Raji (cell line): Measurements from ENCODE around the gene MLYCD.

Experiments
- POLR2A ChIP-seq: IDR thresholded peaks from 2 replicates; pipeline ENCODE4 v1.6.1; 2011; ENCODE audit warnings: low read depth, low read length, control low read depth; ENCODE audit not compliant: insufficient read depth

The MLYCD gene

GRCh38 chr16:83929811-83930555 lies 31.1 kb downstream of the MLYCD start:
- TF ChIP-seq POLR2A: no peak

- no peak for TF ChIP-seq POLR2A
Observed at GRCh38 chr16:83930730-83931500, 32.0 kb downstream of the MLYCD start.

DNA sequence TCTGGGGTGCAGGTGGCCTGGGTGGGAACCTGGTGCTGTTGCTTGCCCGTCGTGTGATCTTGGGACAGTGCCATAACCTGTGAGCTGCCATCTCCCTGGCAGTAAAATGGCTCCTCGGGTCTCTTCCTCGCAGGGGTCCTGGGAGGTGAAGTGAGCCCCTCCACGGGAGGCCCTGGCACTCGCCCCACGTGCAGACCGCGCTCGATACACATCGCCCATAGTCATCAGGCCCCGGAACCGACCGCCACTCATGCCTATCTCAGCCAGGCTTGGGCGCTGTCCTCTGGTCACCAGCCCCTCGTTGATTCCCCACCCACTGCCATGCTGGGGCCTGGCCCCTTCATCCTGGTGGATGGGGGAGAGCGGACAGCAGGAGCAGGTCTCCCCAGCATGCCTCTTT lies 32.6 kb downstream of the MLYCD start:
- TF ChIP-seq POLR2A: no peak

DNA sequence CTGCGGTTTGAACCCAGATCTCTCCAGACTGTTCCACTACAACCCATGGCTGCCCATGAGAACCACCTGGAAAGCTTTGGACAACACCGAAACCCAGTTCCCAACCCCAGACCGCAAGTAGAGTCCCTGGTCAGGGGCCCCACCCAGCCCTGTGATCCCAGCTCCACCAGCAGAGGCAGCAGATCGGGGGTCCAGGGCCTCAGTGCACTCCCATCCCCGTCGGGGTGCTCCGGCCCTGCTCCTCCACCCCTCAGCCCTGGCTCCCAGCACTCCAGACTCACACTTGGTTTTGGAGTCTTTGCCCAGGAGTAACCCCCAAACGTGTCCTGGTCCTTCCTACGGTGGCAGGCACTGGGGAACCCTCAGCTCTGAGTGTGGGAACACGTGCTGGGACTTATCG lies 33.4 kb downstream of the MLYCD start:
- TF ChIP-seq POLR2A: no peak

DNA sequence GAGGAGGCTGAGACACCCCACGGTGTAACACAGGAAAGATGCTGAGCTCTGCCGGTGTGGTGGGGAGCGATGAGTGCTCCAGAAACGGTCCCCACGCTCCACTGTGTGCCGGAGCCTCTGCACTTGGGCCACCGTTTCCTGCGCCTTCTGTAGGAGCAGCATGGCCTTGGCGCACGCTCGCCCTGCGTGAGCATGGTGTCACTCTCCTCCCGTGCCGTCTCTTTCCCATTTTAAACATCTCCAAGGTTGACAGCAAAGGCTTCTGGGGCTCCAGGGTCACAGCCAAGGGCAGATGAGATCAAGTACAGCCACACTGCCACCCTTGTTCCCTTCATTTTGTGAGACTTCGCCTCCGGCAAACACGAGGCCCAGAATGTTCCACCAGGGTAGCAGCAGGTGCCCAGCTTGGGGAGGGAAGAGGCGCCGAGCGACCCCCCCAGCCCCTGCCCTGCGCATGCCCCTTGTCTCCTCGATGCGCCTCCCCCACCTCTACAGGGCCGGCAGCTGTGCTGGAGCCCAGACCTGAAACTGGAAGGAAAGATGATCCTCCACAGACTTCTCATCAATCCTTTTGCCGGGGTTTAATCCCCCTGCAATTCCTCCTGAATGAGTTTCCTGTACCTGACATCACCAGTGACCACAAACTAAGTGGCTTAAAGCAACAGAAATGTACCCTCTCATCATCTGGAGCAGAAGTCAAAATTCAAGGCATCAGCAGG lies 34.2 kb downstream of the MLYCD start:
- no peak for TF ChIP-seq POLR2A

GRCh38 chr16:83933885-83934683 lies 35.2 kb downstream of the MLYCD start:
- TF ChIP-seq POLR2A: no peak

DNA sequence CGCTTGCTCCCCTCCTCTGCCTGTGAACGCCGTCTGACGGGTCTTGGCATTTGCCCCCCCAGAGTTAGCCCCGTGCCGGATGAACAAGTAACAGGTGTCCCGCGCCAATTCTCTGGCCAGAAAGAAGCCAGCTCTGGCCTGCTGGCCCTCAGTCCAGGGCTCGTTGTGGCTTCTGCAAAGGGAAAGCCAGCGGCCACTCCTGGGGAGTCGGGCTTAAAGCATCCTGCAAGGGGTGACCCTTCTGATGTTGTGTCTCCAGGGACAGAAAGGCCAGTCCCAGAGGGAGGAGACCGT lies 35.7 kb downstream of the MLYCD start:
- no peak for TF ChIP-seq POLR2A

DNA sequence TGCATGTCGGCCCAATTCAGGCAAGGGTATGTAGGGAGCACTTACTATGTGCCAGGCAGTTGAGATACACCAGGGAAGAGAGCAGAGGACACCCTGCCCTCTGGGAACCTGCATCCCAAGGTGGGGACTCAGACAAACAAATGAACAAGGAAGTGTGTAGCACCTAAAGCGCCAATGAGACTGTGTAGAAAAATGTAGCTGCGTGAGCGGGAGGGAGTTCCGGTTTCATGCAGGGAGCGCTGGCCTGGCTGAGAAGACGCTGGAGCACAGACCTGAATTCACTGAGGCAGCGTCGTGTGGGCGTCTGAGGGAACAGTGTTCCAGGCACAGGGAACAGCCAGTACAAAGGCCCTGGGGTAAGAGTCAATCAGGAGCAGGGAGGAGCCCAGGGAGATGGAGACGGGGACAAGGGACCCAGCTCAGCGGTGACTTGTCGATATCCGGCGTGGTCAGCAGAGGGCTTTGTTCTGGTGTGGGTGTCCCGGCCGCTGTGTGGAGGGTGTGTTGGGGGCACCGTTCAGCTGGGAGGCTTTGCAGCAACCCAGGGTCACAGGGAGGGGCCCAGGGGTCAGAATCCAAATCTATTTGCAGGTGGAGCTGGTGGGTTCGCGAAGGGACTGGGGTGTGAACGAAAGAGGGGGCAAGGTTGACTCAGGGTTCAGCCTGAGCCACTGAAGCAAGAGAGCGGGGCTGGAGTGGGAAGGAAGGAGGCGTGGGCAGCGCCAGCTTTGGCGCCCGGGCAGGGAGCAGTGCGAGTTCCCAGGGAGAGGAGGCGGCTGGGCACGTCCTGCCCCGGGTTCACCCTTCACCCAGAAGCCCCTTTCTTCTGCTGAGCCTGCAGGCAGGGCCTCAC lies 36.3 kb downstream of the MLYCD start:
- no peak for TF ChIP-seq POLR2A

DNA sequence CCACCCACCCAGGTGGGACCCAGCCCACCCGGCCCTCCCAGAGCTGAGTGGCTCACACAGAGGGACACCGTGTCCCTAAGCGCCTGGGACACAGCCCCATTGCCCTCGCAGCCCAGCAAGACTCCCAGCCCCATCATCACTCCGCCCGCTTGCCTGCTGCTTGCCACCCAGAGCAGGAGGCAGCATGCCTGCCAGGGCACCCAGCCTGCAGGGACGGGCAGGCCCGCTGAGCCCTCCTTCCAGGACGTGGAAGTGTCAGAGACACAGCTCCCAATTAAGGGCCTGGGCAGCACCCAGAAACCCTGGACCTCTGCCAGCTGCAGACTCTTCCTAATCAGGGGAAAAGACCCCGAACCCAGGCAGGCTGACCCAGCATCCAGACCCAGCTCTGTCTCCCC lies 36.9 kb downstream of the MLYCD start:
- TF ChIP-seq POLR2A: no peak

GRCh38 chr16:83936581-83937165 lies 37.8 kb downstream of the MLYCD start:
- TF ChIP-seq POLR2A: no peak

DNA sequence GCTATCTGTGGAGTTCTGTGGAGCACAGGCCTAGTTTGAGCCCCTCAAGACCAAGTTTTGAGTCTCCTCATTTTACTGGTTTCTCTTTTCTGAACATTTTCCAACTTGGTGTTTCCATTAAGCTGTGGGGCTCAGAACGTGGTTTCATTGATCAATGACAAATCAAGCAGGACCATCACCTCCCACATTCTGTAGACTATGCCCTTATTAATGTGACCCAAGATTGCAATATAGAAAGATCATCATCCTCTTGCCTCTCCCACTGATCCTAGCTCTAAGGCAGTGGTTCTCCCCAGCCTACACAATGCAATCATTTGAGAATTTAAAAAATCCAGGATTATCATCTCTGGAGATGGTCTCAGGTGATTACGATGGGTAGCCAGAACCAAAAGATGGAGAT lies 38.4 kb downstream of the MLYCD start:
- TF ChIP-seq POLR2A: no peak

GRCh38 chr16:83937922-83938885 lies 39.3 kb downstream of the MLYCD start:
- no peak for TF ChIP-seq POLR2A
